ENCODE measurements around the gene PTPRT.

Gene PTPRT

GRCh38 chr20:42361402-42361970 lies 828.2 kb downstream of the PTPRT start:
- no peak for TF ChIP-seq CEBPB (IDR thresholded peaks at IDR 0.05)

GRCh38 chr20:42360621-42361020 lies 829.1 kb downstream of the PTPRT start:
- no peak for TF ChIP-seq NFIC (IDR thresholded peaks at IDR 0.05)
- no peak for TF ChIP-seq MAX (IDR thresholded peaks at IDR 0.05)
- TF ChIP-seq EGR1 (IDR thresholded peaks at IDR 0.05), result no peak
- TF ChIP-seq USF1 (IDR thresholded peaks at IDR 0.05), result no peak
- TF ChIP-seq CEBPB (IDR thresholded peaks at IDR 0.05), result no peak
- no peak for TF ChIP-seq TAF1 (IDR thresholded peaks at IDR 0.05; ENCODE audit: low read depth)
- TF ChIP-seq TEAD4 (IDR thresholded peaks at IDR 0.05), result no peak
- TF ChIP-seq EP300 (IDR thresholded peaks at IDR 0.05; ENCODE audit: borderline replicate concordance), result no peak
- no peak for TF ChIP-seq RAD21 (IDR thresholded peaks at IDR 0.05; ENCODE audit: low read depth)
- no peak for TF ChIP-seq TCF12 (IDR thresholded peaks at IDR 0.05; ENCODE audit: low read depth)
- no peak for TF ChIP-seq ZBTB7A (IDR thresholded peaks at IDR 0.05; ENCODE audit: low read depth)
- no peak for TF ChIP-seq CREB1 (IDR thresholded peaks at IDR 0.05; ENCODE audit: low read depth)
- no peak for TF ChIP-seq FOXM1 (IDR thresholded peaks at IDR 0.05; ENCODE audit: borderline replicate concordance, low read depth)
- no peak for TF ChIP-seq REST (IDR thresholded peaks at IDR 0.05; ENCODE audit: low read depth)
- no peak for TF ChIP-seq YY1 (IDR thresholded peaks at IDR 0.05; ENCODE audit: low read depth)

GRCh38 chr20:42359617-42360016 lies 830.1 kb downstream of the PTPRT start:
- TF ChIP-seq YY1 (IDR thresholded peaks at IDR 0.05; ENCODE audit: low read depth) (no peak), USF1 (IDR thresholded peaks at IDR 0.05) (no peak), CREB1 (IDR thresholded peaks at IDR 0.05; ENCODE audit: low read depth) (no peak), EP300 (IDR thresholded peaks at IDR 0.05; ENCODE audit: borderline replicate concordance) (no peak), NFIC (IDR thresholded peaks at IDR 0.05) (no peak), MAX (IDR thresholded peaks at IDR 0.05) (no peak), RAD21 (IDR thresholded peaks at IDR 0.05; ENCODE audit: low read depth) (no peak), TEAD4 (IDR thresholded peaks at IDR 0.05) (no peak), EGR1 (IDR thresholded peaks at IDR 0.05) (no peak), TAF1 (IDR thresholded peaks at IDR 0.05; ENCODE audit: low read depth) (no peak)

GRCh38 chr20:42352096-42352495 lies 837.6 kb downstream of the PTPRT start:
- no peak for TF ChIP-seq FOXM1 (IDR thresholded peaks at IDR 0.05; ENCODE audit: borderline replicate concordance, low read depth)
- no peak for TF ChIP-seq EGR1 (IDR thresholded peaks at IDR 0.05)
- TF ChIP-seq ZBTB7A (IDR thresholded peaks at IDR 0.05; ENCODE audit: low read depth), result no peak
- no peak for TF ChIP-seq TAF1 (IDR thresholded peaks at IDR 0.05; ENCODE audit: low read depth)
- no peak for TF ChIP-seq RAD21 (IDR thresholded peaks at IDR 0.05; ENCODE audit: low read depth)
- no peak for TF ChIP-seq MAX (IDR thresholded peaks at IDR 0.05)
- no peak for TF ChIP-seq TCF12 (IDR thresholded peaks at IDR 0.05; ENCODE audit: low read depth)

- no peak for TF ChIP-seq FOXM1 (IDR thresholded peaks at IDR 0.05; ENCODE audit: borderline replicate concordance, low read depth)
- TF ChIP-seq RAD21 (IDR thresholded peaks at IDR 0.05; ENCODE audit: low read depth), result no peak
- no peak for TF ChIP-seq TCF12 (IDR thresholded peaks at IDR 0.05; ENCODE audit: low read depth)
- no peak for TF ChIP-seq EGR1 (IDR thresholded peaks at IDR 0.05)
- no peak for TF ChIP-seq EP300 (IDR thresholded peaks at IDR 0.05; ENCODE audit: borderline replicate concordance)
- TF ChIP-seq CREB1 (IDR thresholded peaks at IDR 0.05; ENCODE audit: low read depth), result no peak
- no peak for TF ChIP-seq NFIC (IDR thresholded peaks at IDR 0.05)
- no peak for TF ChIP-seq YY1 (IDR thresholded peaks at IDR 0.05; ENCODE audit: low read depth)
- TF ChIP-seq TEAD4 (IDR thresholded peaks at IDR 0.05), result no peak
Observed at GRCh38 chr20:42350521-42350920, 839.2 kb downstream of the PTPRT start.

- TF ChIP-seq TEAD4 (IDR thresholded peaks at IDR 0.05) (no peak), FOXM1 (IDR thresholded peaks at IDR 0.05; ENCODE audit: borderline replicate concordance, low read depth) (no peak), MAX (IDR thresholded peaks at IDR 0.05) (no peak), YY1 (IDR thresholded peaks at IDR 0.05; ENCODE audit: low read depth) (no peak), CEBPB (IDR thresholded peaks at IDR 0.05) (no peak), REST (IDR thresholded peaks at IDR 0.05; ENCODE audit: low read depth) (no peak), USF1 (IDR thresholded peaks at IDR 0.05) (no peak), RAD21 (IDR thresholded peaks at IDR 0.05; ENCODE audit: low read depth) (no peak), EP300 (IDR thresholded peaks at IDR 0.05; ENCODE audit: borderline replicate concordance) (no peak), EGR1 (IDR thresholded peaks at IDR 0.05) (no peak), TCF12 (IDR thresholded peaks at IDR 0.05; ENCODE audit: low read depth) (no peak), CREB1 (IDR thresholded peaks at IDR 0.05; ENCODE audit: low read depth) (no peak), ZBTB7A (IDR thresholded peaks at IDR 0.05; ENCODE audit: low read depth) (no peak), TAF1 (IDR thresholded peaks at IDR 0.05; ENCODE audit: low read depth) (no peak), NFIC (IDR thresholded peaks at IDR 0.05) (no peak)
Observed at GRCh38 chr20:42346189-42347170, 843.2 kb downstream of the PTPRT start.

Data from Ishikawa (cell line).